Measurements from ENCODE around the gene ID3.
"Not testable (repeated sequence)": the region's sequence is repeated elsewhere in the genome, so short reads cannot be mapped to it uniquely, and the experiment has no call there.

ID3 gene

GRCh38 chr1:23546897-23547584 lies 12.3 kb downstream of the ID3 start:
- no peak for DNase-seq (ENCODE audit: low read depth)

GRCh38 chr1:23545851-23546250 lies 13.4 kb downstream of the ID3 start:
- DNase-seq (ENCODE audit: low read depth), result no peak

GRCh38 chr1:23544444-23545389 lies 14.6 kb downstream of the ID3 start:
- DNase-seq (ENCODE audit: low read depth), result peak; percentile 57

- no peak for DNase-seq (ENCODE audit: low read depth)
These were observed 15.4 kb downstream of the ID3 start for GRCh38 chr1:23543707-23544443.

GRCh38 chr1:23542940-23543339 lies 16.4 kb downstream of the ID3 start:
- not testable (repeated sequence) for DNase-seq (ENCODE audit: low read depth)

- peak; percentile 87 for DNase-seq (ENCODE audit: low read depth)
These were observed 19.5 kb downstream of the ID3 start for GRCh38 chr1:23539698-23540266.

GRCh38 chr1:23537296-23537973 lies 21.9 kb downstream of the ID3 start:
- no peak for DNase-seq (ENCODE audit: low read depth)

GRCh38 chr1:23533246-23534023 lies 25.9 kb downstream of the ID3 start:
- DNase-seq (ENCODE audit: low read depth), result no peak

- no peak for DNase-seq (ENCODE audit: low read depth)
These were observed 27.7 kb downstream of the ID3 start for GRCh38 chr1:23531562-23532094.

- DNase-seq (ENCODE audit: low read depth), result peak; percentile 58
These were observed 28.3 kb downstream of the ID3 start, which contains the start of gene E2F2 for GRCh38 chr1:23530747-23531561. E2F2 (minus strand) TSS chr1:23531233; CDS start chr1:23530793, 440 bp downstream.

GRCh38 chr1:23530087-23530746 lies 29.1 kb downstream of the ID3 start:
- DNase-seq (ENCODE audit: low read depth), result no peak

- no peak for DNase-seq (ENCODE audit: low read depth)
These were observed 29.9 kb downstream of the ID3 start for GRCh38 chr1:23529146-23530086.

GRCh38 chr1:23528250-23528978 lies 30.9 kb downstream of the ID3 start:
- peak; percentile 65 for DNase-seq (ENCODE audit: low read depth)

GRCh38 chr1:23527900-23528249 lies 31.4 kb downstream of the ID3 start:
- no peak for DNase-seq (ENCODE audit: low read depth)

GRCh38 chr1:23527366-23527765 lies 31.9 kb downstream of the ID3 start:
- no peak for DNase-seq (ENCODE audit: low read depth)

- no peak for DNase-seq (ENCODE audit: low read depth)
These were observed 32.8 kb downstream of the ID3 start for GRCh38 chr1:23526329-23527041.
